Trophoblast cell (in vitro differentiated cells and primary cell): ENCODE measurements around the gene MEAF6.
A peak's percentile ranks its signal among the peaks of the same experiment; 100 is the strongest.

ENCODE experiments used
- DNase-seq, 2 donors: peaks; one replicate each; pipeline ENCODE4 v3.0.0-alpha.2; 2016
- H2AFZ ChIP-seq: 2 replicates; pipeline ENCODE4 v1.6.1; 2013; ENCODE audit warnings: low read length, moderate library complexity, mild to moderate bottlenecking; ENCODE audit not compliant: insufficient read depth, poor library complexity
- H2AK5ac ChIP-seq: 2 replicates; pipeline ENCODE4 v1.6.1; 2013; ENCODE audit warnings: mild to moderate bottlenecking, low read length
- H2BK120ac ChIP-seq: 2 replicates; pipeline ENCODE4 v1.6.1; 2013; ENCODE audit warnings: low read length, mild to moderate bottlenecking, moderate library complexity; ENCODE audit not compliant: insufficient read depth, poor library complexity
- H2BK12ac ChIP-seq: 2 replicates; pipeline ENCODE4 v1.6.1; 2013; ENCODE audit warnings: mild to moderate bottlenecking, low read length, moderate library complexity
- H2BK5ac ChIP-seq: 2 replicates; pipeline ENCODE4 v1.6.1; 2013; ENCODE audit warnings: low read length, low read depth, moderate library complexity, mild to moderate bottlenecking; ENCODE audit not compliant: poor library complexity
- H3K14ac ChIP-seq: 2 replicates; pipeline ENCODE4 v1.6.1; 2013; ENCODE audit warnings: mild to moderate bottlenecking, low read length
- H3K18ac ChIP-seq: 2 replicates; pipeline ENCODE4 v1.6.1; 2013; ENCODE audit warnings: mild to moderate bottlenecking, low read length
- H3K23ac ChIP-seq: 2 replicates; pipeline ENCODE4 v1.6.1; 2013; ENCODE audit warnings: low read length
- H3K27ac ChIP-seq: 2 replicates; pipeline ENCODE4 v1.5.1; 2013; ENCODE audit warnings: low read depth, mild to moderate bottlenecking, inconsistent platforms, low read length, moderate library complexity
- H3K27me3 ChIP-seq: 2 replicates; pipeline ENCODE4 v1.6.1; 2013; ENCODE audit warnings: inconsistent platforms, mild to moderate bottlenecking, low read length, moderate library complexity; ENCODE audit not compliant: insufficient read depth
- H3K36me3 ChIP-seq, 2 experiments: 1 replicate in 1 of 2; 2 replicates in 1 of 2; pipeline ENCODE4 v1.6.1; 2013; ENCODE audit warnings: low read length in 2 of 2, mild to moderate bottlenecking in 2 of 2, moderate library complexity in 1 of 2; ENCODE audit not compliant: insufficient read depth in 2 of 2, control insufficient read depth in 1 of 2
- H3K4ac ChIP-seq: 2 replicates; pipeline ENCODE4 v1.6.1; 2013; ENCODE audit warnings: low read depth, mild to moderate bottlenecking, low read length, moderate library complexity
- H3K4me1 ChIP-seq, 2 experiments: 1 replicate in 1 of 2; 2 replicates in 1 of 2; pipeline ENCODE4 v1.6.1; 2013; ENCODE audit warnings: low read length in 2 of 2, mild to moderate bottlenecking in 2 of 2, moderate library complexity in 1 of 2; ENCODE audit not compliant: insufficient read depth in 2 of 2, control insufficient read depth in 1 of 2
- H3K4me2 ChIP-seq: 2 replicates; pipeline ENCODE4 v1.6.1; 2013; ENCODE audit warnings: inconsistent platforms, mild to moderate bottlenecking, low read length, moderate library complexity
- H3K4me3 ChIP-seq: 2 replicates; pipeline ENCODE4 v1.5.1; 2013; ENCODE audit warnings: mild to moderate bottlenecking, low read depth, low read length, inconsistent platforms
- H3K79me1 ChIP-seq: one replicate; pipeline ENCODE4 v1.6.1; 2013; ENCODE audit warnings: low read length
- H3K79me2 ChIP-seq: 2 replicates; pipeline ENCODE4 v1.6.1; 2013; ENCODE audit warnings: low read length, mild to moderate bottlenecking; ENCODE audit not compliant: control insufficient read depth, insufficient read depth, poor library complexity
- H3K9ac ChIP-seq: 2 replicates; pipeline ENCODE4 v1.6.1; 2013; ENCODE audit warnings: mild to moderate bottlenecking, low read length
- H3K9me3 ChIP-seq: 2 replicates; pipeline ENCODE4 v1.6.1; 2013; ENCODE audit warnings: low read depth, mild to moderate bottlenecking, control low read depth, inconsistent platforms, low read length; ENCODE audit not compliant: insufficient read depth
- H4K12ac ChIP-seq: 2 replicates; pipeline ENCODE4 v1.6.1; 2013; ENCODE audit warnings: low read depth, mild to moderate bottlenecking, low read length, moderate library complexity
- H4K8ac ChIP-seq: 2 replicates; pipeline ENCODE4 v1.6.1; 2013; ENCODE audit warnings: low read depth, mild to moderate bottlenecking, low read length, moderate library complexity
- H4K91ac ChIP-seq: one replicate; pipeline ENCODE4 v1.6.1; 2013; ENCODE audit warnings: low read depth, mild to moderate bottlenecking, low read length, moderate library complexity
- WGBS: extraction: QIAGEN DNeasy Blood & Tissue Kit; methylation state at CpG from one replicate; pipeline ENCODE4 v1.1.7; 2013; ENCODE audit warnings: missing lambda C conversion rate; ENCODE audit not compliant: insufficient read length, insufficient coverage; ENCODE audit errors: extremely low coverage; 5-methylcytosine and 5-hydroxymethylcytosine counted together

MEAF6 gene

GRCh38 chr1:37556712-37557196, 42.2 kb upstream of the MEAF6 start, which contains the start of gene DNALI1:
DNALI1 (plus strand) TSS chr1:37556940; CDS start chr1:37556995, 55 bp downstream.
- Histone ChIP-seq H3K18ac (no peak within 1 kb of the TSS), H2AK5ac (no peak within 1 kb of the TSS), H4K8ac (peak within 1 kb of the TSS; percentile 87), H3K4ac (no peak within 1 kb of the TSS), H2BK12ac (no peak within 1 kb of the TSS), H3K27me3 (no peaks in the 10 kb centered on the region), H2BK5ac (no peak within 1 kb of the TSS), H3K23ac (no peak within 1 kb of the TSS), H3K9me3 (no peaks in the 10 kb centered on the region), H3K9ac (no peak within 1 kb of the TSS), H3K4me3 (no peak within 1 kb of the TSS), H4K91ac (no peak within 1 kb of the TSS), H2BK120ac (no peak within 1 kb of the TSS), H3K79me2 (peaks cover 6% of the 10 kb centered on the region), H3K4me2 (peak within 1 kb of the TSS; percentile 53), H3K79me1 (peaks cover 5% of the 10 kb centered on the region), H3K36me3 (peaks cover 0 to 4% of the 10 kb centered on the region in 2 experiments), H4K12ac (peak within 1 kb of the TSS; percentile 40), H3K27ac (no peak within 1 kb of the TSS), H3K14ac (no peak within 1 kb of the TSS), H2AFZ (peak within 1 kb of the TSS; percentile 66), H3K4me1 (peaks cover 5 to 14% of the 10 kb centered on the region in 2 experiments)
- peak; percentile 86 to 94 for DNase-seq
- no CpG with 5 or more reads among the region's 31 CpGs for WGBS

GRCh38 chr1:37553927-37554808, 39.6 kb upstream of the MEAF6 start, which contains the start of gene SNIP1:
SNIP1 (minus strand) TSS chr1:37554293; CDS start chr1:37554229, 64 bp downstream.
- H3K14ac ChIP-seq, result peak within 1 kb of the TSS; percentile 98
- H3K4me3 ChIP-seq, result peak within 1 kb of the TSS; percentile 96
- no peak within 1 kb of the TSS for H3K23ac ChIP-seq
- H3K36me3 ChIP-seq, result peaks cover 8 to 11% of the 10 kb centered on the region in 2 experiments
- H3K4ac ChIP-seq, result peak within 1 kb of the TSS; percentile 61
- H3K9ac ChIP-seq, result peak within 1 kb of the TSS; percentile 97
- peak within 1 kb of the TSS; percentile 99 for H4K8ac ChIP-seq
- no peaks in the 10 kb centered on the region for H3K9me3 ChIP-seq
- peaks cover 2 to 14% of the 10 kb centered on the region in 2 experiments for H3K4me1 ChIP-seq
- peak within 1 kb of the TSS; percentile 71 for H4K91ac ChIP-seq
- H2BK12ac ChIP-seq, result no peak within 1 kb of the TSS
- H3K79me2 ChIP-seq, result peaks cover 6% of the 10 kb centered on the region
- H4K12ac ChIP-seq, result peak within 1 kb of the TSS; percentile 99
- peaks cover 5% of the 10 kb centered on the region for H3K79me1 ChIP-seq
- peak within 1 kb of the TSS; percentile 92 for H2AFZ ChIP-seq
- H2AK5ac ChIP-seq, result peak within 1 kb of the TSS; percentile 67
- H3K4me2 ChIP-seq, result peak within 1 kb of the TSS; percentile 89
- peak within 1 kb of the TSS; percentile 95 for H3K18ac ChIP-seq
- H2BK120ac ChIP-seq, result peak within 1 kb of the TSS; percentile 92
- H3K27ac ChIP-seq, result peak within 1 kb of the TSS; percentile 35
- WGBS, result no CpG with 5 or more reads among the region's 54 CpGs
- peak; percentile 93 to 98 for DNase-seq
- no peaks in the 10 kb centered on the region for H3K27me3 ChIP-seq
- H2BK5ac ChIP-seq, result peak within 1 kb of the TSS; percentile 79

- Histone ChIP-seq H2BK5ac (peak overlapping the region; percentile 79), H3K23ac (no peak overlapping the region), H3K9ac (peak overlapping the region; percentile 97), H2AK5ac (peak overlapping the region; percentile 67), H3K79me1 (peaks cover 5% of the 10 kb centered on the region), H3K4me3 (peak overlapping the region; percentile 96), H3K4ac (peak overlapping the region; percentile 61), H3K4me2 (peak overlapping the region; percentile 89), H4K8ac (peak overlapping the region; percentile 99), H3K36me3 (peaks cover 9 to 13% of the 10 kb centered on the region in 2 experiments), H4K12ac (peak overlapping the region; percentile 99), H2BK120ac (peak overlapping the region; percentile 92), H3K4me1 (peaks cover 2 to 14% of the 10 kb centered on the region in 2 experiments), H3K27ac (no peak overlapping the region), H3K9me3 (no peaks in the 10 kb centered on the region), H3K14ac (peak overlapping the region; percentile 98), H2BK12ac (no peak overlapping the region), H2AFZ (peak overlapping the region; percentile 92), H4K91ac (peak overlapping the region; percentile 71), H3K18ac (peak overlapping the region; percentile 95), H3K79me2 (peaks cover 6% of the 10 kb centered on the region), H3K27me3 (no peaks in the 10 kb centered on the region)
- DNase-seq, result peak in 1 of 2 donors; percentile 5
- WGBS, result no CpG with 5 or more reads among the region's 11 CpGs
Measured at GRCh38 chr1:37553598-37553926, 39.0 kb upstream of the MEAF6 start.

GRCh38 chr1:37549341-37549740, 34.8 kb upstream of the MEAF6 start:
- Histone ChIP-seq H3K4me2 (no peak overlapping the region), H3K79me2 (peaks cover 6% of the 10 kb centered on the region), H3K18ac (peak overlapping the region; percentile 59), H2BK12ac (no peak overlapping the region), H3K79me1 (peaks cover 3% of the 10 kb centered on the region), H4K91ac (no peak overlapping the region), H3K36me3 (peaks cover 27 to 43% of the 10 kb centered on the region in 2 experiments), H4K12ac (no peak overlapping the region), H3K9ac (no peak overlapping the region), H3K4me3 (no peak overlapping the region), H2BK120ac (no peak overlapping the region), H3K4ac (no peak overlapping the region), H3K27ac (no peak overlapping the region), H3K23ac (no peak overlapping the region), H2BK5ac (no peak overlapping the region), H2AFZ (no peak overlapping the region), H4K8ac (no peak overlapping the region), H3K4me1 (peaks cover 2 to 8% of the 10 kb centered on the region in 2 experiments), H3K9me3 (no peaks in the 10 kb centered on the region), H2AK5ac (no peak overlapping the region), H3K27me3 (no peaks in the 10 kb centered on the region), H3K14ac (no peak overlapping the region)
- DNase-seq, result no peak
- WGBS, result no CpG with 5 or more reads among the region's 6 CpGs
